ENCODE data around the gene HDLBP.

Gene HDLBP

DNA sequence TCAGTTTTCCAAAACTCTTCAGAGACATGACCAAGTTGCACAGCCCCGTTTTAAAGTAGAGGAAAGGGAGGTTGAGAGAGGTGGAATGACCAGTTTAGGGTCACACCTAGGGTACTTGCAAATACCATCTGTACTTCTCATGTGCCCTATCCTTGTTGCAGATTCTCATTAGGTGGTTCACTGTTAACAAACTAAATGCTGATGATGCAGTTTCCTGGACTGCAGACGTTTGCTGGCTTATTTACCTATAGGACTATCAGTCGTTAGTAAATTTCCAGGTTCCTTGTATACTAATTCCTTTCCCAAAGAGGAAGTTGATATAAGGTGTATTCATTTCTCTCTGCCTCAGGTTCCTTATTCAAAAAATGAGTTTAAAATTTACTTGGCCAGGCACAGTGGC is 42.1 kb upstream of the HDLBP start:
- no peak for DNase-seq
- peaks cover 20% of the 10 kb centered on the region for H3K36me3 Mint-ChIP-seq (ENCODE audit: low read depth)
- H3K4me3 Mint-ChIP-seq: peak overlapping the region; percentile 81
- H3K27me3 Mint-ChIP-seq (ENCODE audit: low read depth, poor library complexity): peaks cover 2% of the 10 kb centered on the region
- no peak overlapping the region for H3K27ac Mint-ChIP-seq
- H3K9me3 Mint-ChIP-seq: no peaks in the 10 kb centered on the region
- TF ChIP-seq, protein P1, sequence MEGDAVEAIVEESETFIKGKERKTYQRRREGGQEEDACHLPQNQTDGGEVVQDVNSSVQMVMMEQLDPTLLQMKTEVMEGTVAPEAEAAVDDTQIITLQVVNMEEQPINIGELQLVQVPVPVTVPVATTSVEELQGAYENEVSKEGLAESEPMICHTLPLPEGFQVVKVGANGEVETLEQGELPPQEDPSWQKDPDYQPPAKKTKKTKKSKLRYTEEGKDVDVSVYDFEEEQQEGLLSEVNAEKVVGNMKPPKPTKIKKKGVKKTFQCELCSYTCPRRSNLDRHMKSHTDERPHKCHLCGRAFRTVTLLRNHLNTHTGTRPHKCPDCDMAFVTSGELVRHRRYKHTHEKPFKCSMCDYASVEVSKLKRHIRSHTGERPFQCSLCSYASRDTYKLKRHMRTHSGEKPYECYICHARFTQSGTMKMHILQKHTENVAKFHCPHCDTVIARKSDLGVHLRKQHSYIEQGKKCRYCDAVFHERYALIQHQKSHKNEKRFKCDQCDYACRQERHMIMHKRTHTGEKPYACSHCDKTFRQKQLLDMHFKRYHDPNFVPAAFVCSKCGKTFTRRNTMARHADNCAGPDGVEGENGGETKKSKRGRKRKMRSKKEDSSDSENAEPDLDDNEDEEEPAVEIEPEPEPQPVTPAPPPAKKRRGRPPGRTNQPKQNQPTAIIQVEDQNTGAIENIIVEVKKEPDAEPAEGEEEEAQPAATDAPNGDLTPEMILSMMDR (IDR thresholded peaks at IDR 0.05): no peak
- H3K4me1 Mint-ChIP-seq: peaks cover 58% of the 10 kb centered on the region

DNA sequence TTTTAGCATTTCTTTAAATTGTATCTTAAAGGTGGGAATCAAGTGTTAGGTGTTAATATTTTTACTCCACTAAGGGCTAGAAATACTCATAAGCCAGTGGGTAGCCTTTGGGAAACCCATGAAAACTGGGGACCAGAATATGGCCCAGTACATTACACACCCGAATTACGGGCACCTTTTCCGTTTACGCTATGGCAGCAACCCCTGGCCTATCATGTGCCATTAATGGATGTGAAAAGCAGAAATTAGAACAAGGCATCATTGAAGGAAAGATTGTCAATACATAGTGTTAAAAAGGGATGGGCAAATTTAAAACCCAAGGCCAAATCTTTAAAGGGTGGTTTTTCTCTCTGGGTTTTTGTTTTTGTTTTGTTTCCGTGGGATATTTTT is 41.4 kb upstream of the HDLBP start:
- Mint-ChIP-seq H3K27me3 (ENCODE audit: low read depth, poor library complexity) (peaks cover 2% of the 10 kb centered on the region), H3K4me3 (peak overlapping the region; percentile 81), H3K36me3 (ENCODE audit: low read depth) (peaks cover 25% of the 10 kb centered on the region), H3K9me3 (no peaks in the 10 kb centered on the region), H3K27ac (no peak overlapping the region), H3K4me1 (peaks cover 58% of the 10 kb centered on the region)
- no peak for DNase-seq
- TF ChIP-seq, protein P1 (IDR thresholded peaks at IDR 0.05): no peak

DNA sequence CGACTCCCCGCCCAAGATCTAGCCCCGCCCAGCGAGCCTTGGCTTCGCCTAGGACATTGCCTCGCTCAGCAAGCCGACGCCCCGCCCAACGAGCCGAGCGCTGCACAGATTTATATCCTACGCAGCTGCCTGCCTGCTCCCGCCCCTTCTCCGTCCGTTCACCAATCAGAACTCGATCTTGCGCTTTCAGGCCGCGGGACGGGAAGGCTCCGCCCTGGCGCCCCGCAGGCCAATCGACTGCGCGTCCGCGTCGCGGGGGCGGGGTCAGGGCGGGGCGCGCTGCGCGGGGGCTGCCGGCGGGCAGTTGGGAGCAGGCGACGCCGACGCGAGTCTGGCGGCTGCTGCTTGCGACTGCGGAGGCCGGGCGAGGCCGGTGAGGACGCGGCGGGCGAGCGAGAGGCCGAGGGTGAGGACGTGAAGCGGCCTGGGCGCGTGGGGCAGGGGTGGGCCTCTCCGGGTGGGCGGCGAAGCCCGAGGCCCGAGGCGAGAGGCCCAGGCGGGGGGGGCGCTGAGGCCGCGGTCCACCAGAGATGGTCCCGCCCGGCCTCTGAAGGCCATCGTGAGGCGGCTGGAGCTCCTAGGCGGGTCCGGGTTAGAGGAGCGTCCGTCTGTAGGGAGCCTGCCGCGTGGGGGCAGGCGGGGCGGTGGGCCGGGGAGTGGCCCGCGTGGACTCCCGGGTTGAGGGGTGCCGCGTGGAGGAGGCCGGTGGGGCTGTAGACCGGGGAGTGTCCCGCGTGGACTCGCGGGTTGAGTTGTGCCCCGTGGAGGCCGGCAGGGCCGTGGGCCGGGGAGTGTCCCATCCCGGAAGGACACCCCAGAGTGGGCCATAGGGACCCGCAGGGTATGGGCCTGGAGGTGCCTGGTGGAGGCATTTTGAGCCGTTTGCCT is 40.8 kb upstream of the HDLBP start, which contains the start of gene FARP2:
TSS of gene FARP2 (plus strand) at position 303 of the 888 bp plus-strand sequence. CDS start 16,823 bp downstream, outside the sequence.
- TF ChIP-seq, protein P1 (IDR thresholded peaks at IDR 0.05): no peak
- H3K4me3 Mint-ChIP-seq: peak within 1 kb of the TSS; percentile 81
- no peak within 1 kb of the TSS for H3K27ac Mint-ChIP-seq
- H3K36me3 Mint-ChIP-seq (ENCODE audit: low read depth): peaks cover 24% of the 10 kb centered on the region
- H3K27me3 Mint-ChIP-seq (ENCODE audit: low read depth, poor library complexity): peaks cover under 1% of the 10 kb centered on the region
- peaks cover 54% of the 10 kb centered on the region for H3K4me1 Mint-ChIP-seq
- peak; percentile 99 for DNase-seq
- H3K9me3 Mint-ChIP-seq: no peaks in the 10 kb centered on the region

DNA sequence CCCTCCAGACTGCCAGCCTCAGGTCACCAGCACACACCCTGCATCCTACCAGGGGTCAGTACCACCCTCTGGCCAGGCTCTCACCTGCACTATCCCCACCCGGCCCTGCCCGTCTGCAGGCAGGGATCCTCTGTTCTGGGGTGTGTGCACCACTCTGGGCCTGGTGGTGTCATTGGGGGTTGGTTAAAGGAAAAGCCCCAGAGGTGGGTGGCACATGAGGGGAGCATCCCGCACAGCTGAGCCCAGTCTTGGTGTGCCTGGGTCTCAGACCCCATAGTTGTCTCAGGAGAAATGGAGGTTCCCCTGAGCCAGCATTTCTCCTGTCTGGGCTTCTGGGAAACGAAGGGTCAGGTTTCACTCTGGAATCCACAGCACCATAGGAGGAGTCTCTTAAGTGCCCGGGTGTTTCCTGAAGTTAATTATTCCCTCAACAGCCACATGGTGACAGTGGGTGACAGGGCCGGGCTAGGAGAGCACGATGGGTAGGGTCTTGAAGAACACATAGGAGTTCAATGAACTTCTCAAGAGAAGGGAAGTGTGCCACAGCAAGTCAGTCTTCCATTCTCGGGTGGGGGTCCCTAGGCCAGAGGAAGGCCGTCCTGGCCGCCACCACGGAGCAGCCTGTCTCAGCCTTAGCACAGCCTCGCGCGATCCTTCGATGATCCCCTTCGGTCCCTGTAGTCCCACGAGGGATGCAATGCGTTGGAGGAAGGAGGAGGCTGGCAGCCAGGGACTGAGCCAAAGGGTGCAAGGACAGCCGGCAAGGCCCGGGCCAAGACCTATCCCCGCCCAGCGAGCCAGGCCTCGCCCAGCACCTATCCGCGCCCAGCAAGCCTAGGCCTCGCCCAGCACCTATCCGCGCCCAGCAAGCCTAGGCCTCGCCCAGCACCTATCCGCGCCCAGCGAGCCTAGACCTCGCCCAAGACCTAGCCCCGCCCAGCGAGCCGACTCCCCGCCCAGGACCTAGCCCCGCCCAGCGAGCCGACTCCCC is 39.5 kb upstream of the HDLBP start:
- H3K4me1 Mint-ChIP-seq: peaks cover 47% of the 10 kb centered on the region

DNA sequence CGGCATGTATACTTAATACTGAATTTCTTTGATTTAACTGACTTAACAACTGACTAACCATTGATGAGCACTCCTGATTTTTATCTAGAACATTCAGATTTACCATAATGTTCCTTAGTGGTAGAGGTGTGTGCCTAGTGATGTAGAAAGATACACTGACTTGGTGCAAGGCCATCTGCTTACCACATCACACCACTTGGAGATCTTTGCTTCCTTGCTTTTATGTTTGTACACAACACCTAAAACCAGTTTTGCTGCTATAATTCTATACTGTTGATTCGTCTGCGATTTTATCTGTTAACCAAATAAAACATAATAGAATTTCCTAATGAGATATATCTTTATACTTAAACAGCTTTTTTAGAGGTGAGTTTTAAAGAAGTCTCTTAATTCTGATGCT is 36.8 kb upstream of the HDLBP start:
- no peak overlapping the region for H3K4me3 Mint-ChIP-seq
- TF ChIP-seq, protein P1 (IDR thresholded peaks at IDR 0.05): no peak
- peaks cover 28% of the 10 kb centered on the region for H3K4me1 Mint-ChIP-seq
- DNase-seq: no peak
- no peaks in the 10 kb centered on the region for H3K9me3 Mint-ChIP-seq
- peaks cover 55% of the 10 kb centered on the region for H3K36me3 Mint-ChIP-seq (ENCODE audit: low read depth)
- H3K27ac Mint-ChIP-seq: no peak overlapping the region
- H3K27me3 Mint-ChIP-seq (ENCODE audit: low read depth, poor library complexity): no peaks in the 10 kb centered on the region

More for the DNA sequence above, 39.5 kb upstream of the HDLBP start:
- Mint-ChIP-seq H3K9me3 (no peaks in the 10 kb centered on the region), H3K4me3 (peak overlapping the region; percentile 74), H3K27me3 (ENCODE audit: low read depth, poor library complexity) (no peaks in the 10 kb centered on the region), H3K36me3 (ENCODE audit: low read depth) (peaks cover 29% of the 10 kb centered on the region), H3K27ac (peak overlapping the region; percentile 97)
- TF ChIP-seq, protein P1 (IDR thresholded peaks at IDR 0.05): no peak
- peak; percentile 77 for DNase-seq

All from nephron progenitor cell (in vitro differentiated cells).